GM21529 (cell line): Measurements from ENCODE around the gene PLVAP.

ENCODE experiments used
- ATAC-seq: cut with Tn5 transposase; IDR thresholded peaks from one replicate; pipeline ENCODE4 v1.9.1; 2021; ENCODE audit not compliant: unreplicated experiment

The PLVAP gene

GRCh38 chr19:17336872-17337674 is 40.1 kb downstream of the PLVAP start, which contains the start of gene GTPBP3:
GTPBP3 (plus strand) TSS chr19:17337553; CDS start chr19:17337612, 59 bp downstream.
- peak; percentile 68 for ATAC-seq

GRCh38 chr19:17335575-17335974 is 41.6 kb downstream of the PLVAP start:
- no peak for ATAC-seq

GRCh38 chr19:17334414-17335409 is 42.4 kb downstream of the PLVAP start, which contains the start of gene ANO8:
ANO8 (minus strand) TSS chr19:17334855; CDS start chr19:17334670, 185 bp downstream.
- ATAC-seq: peak; percentile 48

- ATAC-seq: no peak
Observed at GRCh38 chr19:17333611-17334413, 43.3 kb downstream of the PLVAP start.

GRCh38 chr19:17332677-17333581 is 44.2 kb downstream of the PLVAP start:
- no peak for ATAC-seq

- ATAC-seq: no peak
Observed at GRCh38 chr19:17332360-17332676, 44.8 kb downstream of the PLVAP start.

GRCh38 chr19:17331045-17331558 is 46.0 kb downstream of the PLVAP start:
- ATAC-seq: no peak

- ATAC-seq: no peak
Observed at GRCh38 chr19:17330262-17331044, 46.7 kb downstream of the PLVAP start.

- no peak for ATAC-seq
Observed at GRCh38 chr19:17329366-17330261, 47.5 kb downstream of the PLVAP start.

- no peak for ATAC-seq
Observed at GRCh38 chr19:17328517-17329365, 48.4 kb downstream of the PLVAP start.

GRCh38 chr19:17327654-17328516 is 49.3 kb downstream of the PLVAP start:
- no peak for ATAC-seq

GRCh38 chr19:17327068-17327653 is 50.0 kb downstream of the PLVAP start:
- ATAC-seq: no peak

GRCh38 chr19:17326595-17326966 is 50.6 kb downstream of the PLVAP start:
- no peak for ATAC-seq

GRCh38 chr19:17325881-17326594 is 51.1 kb downstream of the PLVAP start:
- no peak for ATAC-seq

GRCh38 chr19:17325133-17325532 is 52.0 kb downstream of the PLVAP start:
- no peak for ATAC-seq
